H1 (cell line): ENCODE data around the gene YIF1B. TPM values are rescaled to one million over a fixed set of nuclear protein-coding genes. Genes with fewer than 3 reads are reported as not detected.
A peak's percentile ranks its signal among the peaks of the same experiment; 100 is the strongest.

Source experiments
- CTCF ChIA-PET: fragments of 300-600 bp; sonication (Branson Sonifier 250); formaldehyde crosslinking; loops from one replicate; lab custom pipeline; 2021; ENCODE audit not compliant: partially characterized antibody; lab: Charles Lee
- POLR2A ChIA-PET: fragments of 300-600 bp; sonication (Branson Sonifier 250); formaldehyde crosslinking; loops from one replicate; lab custom pipeline; 2021; ENCODE audit warnings: inconsistent platforms; ENCODE audit not compliant: partially characterized antibody; lab: Charles Lee
- DNase-seq, 2 experiments: peaks; one replicate each; pipeline versions ENCODE4 v3.0.0 to v3.0.0-alpha.2; 2010 to 2022; ENCODE audit warnings: low spot score in 2 of 2, low read depth in 1 of 2, mixed read lengths in 1 of 2
- FAIRE-seq: peaks from 2 replicates; lab custom pipeline; 2011; peaks lifted over from hg19 to GRCh38; lab: Jason Lieb, UNC
- H2AFZ ChIP-seq: 2 replicates; pipeline ENCODE4 v1.8.1; 2012; ENCODE audit warnings: low read length, inconsistent platforms
- H2AK5ac ChIP-seq: 2 replicates; pipeline ENCODE4 v1.6.1; 2013; ENCODE audit warnings: low read depth, low read length
- H2BK120ac ChIP-seq: replicated peaks from 2 replicates; pipeline ENCODE3; 2013; ENCODE audit warnings: low read depth, low read length, inconsistent platforms
- H2BK12ac ChIP-seq: 2 replicates; pipeline ENCODE4 v1.6.1; 2013; ENCODE audit warnings: low read depth, low read length
- H2BK15ac ChIP-seq: 2 replicates; pipeline ENCODE4 v1.6.1; 2013; ENCODE audit warnings: low read length
- H2BK20ac ChIP-seq: 2 replicates; pipeline ENCODE4 v1.6.1; 2013; ENCODE audit warnings: low read length
- H2BK5ac ChIP-seq: 2 replicates; pipeline ENCODE4 v1.6.1; 2013; ENCODE audit warnings: low read depth, low read length
- H3K14ac ChIP-seq: 2 replicates; pipeline ENCODE4 v1.6.1; 2013; ENCODE audit warnings: inconsistent platforms; ENCODE audit not compliant: insufficient read length
- H3K18ac ChIP-seq: 2 replicates; pipeline ENCODE4 v1.6.1; 2013; ENCODE audit warnings: low read length; ENCODE audit errors: extremely low read depth
- H3K23ac ChIP-seq: 2 replicates; pipeline ENCODE4 v1.6.1; 2013; ENCODE audit warnings: inconsistent platforms; ENCODE audit not compliant: insufficient read length
- H3K23me2 ChIP-seq: 2 replicates; pipeline ENCODE4 v1.6.1; 2013; ENCODE audit warnings: low read depth, low read length
- H3K27ac ChIP-seq: 2 replicates; pipeline ENCODE4 v1.6.1; 2011; ENCODE audit warnings: low read depth, low read length, inconsistent platforms
- H3K27me3 ChIP-seq, 4 experiments: replicated peaks in 1 of 4; 1 replicate in 1 of 4; 2 replicates in 3 of 4; pipeline versions ENCODE4 v1.6.1 to v1.8.1; 2011 to 2013; ENCODE audit warnings: low read length in 3 of 4, mild to moderate bottlenecking in 3 of 4, inconsistent platforms in 2 of 4, mixed read lengths in 2 of 4, moderate library complexity in 1 of 4; ENCODE audit not compliant: control insufficient read depth in 3 of 4, insufficient read depth in 3 of 4; ENCODE audit errors: extremely low read depth in 1 of 4
- H3K36me3 ChIP-seq, 4 experiments: 2 replicates each; pipeline versions ENCODE4 v1.6.1 to v1.8.1; 2011 to 2013; ENCODE audit warnings: mild to moderate bottlenecking in 4 of 4, low read length in 3 of 4, moderate library complexity in 2 of 4, control low read depth in 1 of 4, inconsistent platforms in 1 of 4; ENCODE audit not compliant: insufficient read depth in 4 of 4, control insufficient read depth in 2 of 4
- H3K4ac ChIP-seq: replicated peaks from 2 replicates; pipeline ENCODE3; 2013; ENCODE audit warnings: low read length, low read depth, mixed read lengths, inconsistent platforms; ENCODE audit not compliant: insufficient read length
- H3K4me1 ChIP-seq, 4 experiments: replicated peaks in 1 of 4; 1 replicate in 1 of 4; 2 replicates in 3 of 4; pipeline versions ENCODE4 v1.6.1 to v1.8.1; 2011 to 2013; ENCODE audit warnings: low read length in 3 of 4, inconsistent platforms in 2 of 4, mixed read lengths in 1 of 4; ENCODE audit not compliant: insufficient read depth in 4 of 4, control insufficient read depth in 3 of 4
- H3K4me2 ChIP-seq, 2 experiments: 2 replicates each; pipeline versions ENCODE4 v1.6.1 to v1.8.1; 2011 to 2013; ENCODE audit warnings: low read depth in 2 of 2, low read length in 2 of 2, control low read depth in 1 of 2, inconsistent platforms in 1 of 2, mild to moderate bottlenecking in 1 of 2; ENCODE audit not compliant: insufficient read depth in 1 of 2
- H3K4me3 ChIP-seq, 4 experiments: fragments of 200-600, 300-600 bp in 1 of 4; sonication (generic), shearing (Covaris generic), sonication (Bioruptor Twin) in 1 of 4; 2 replicates each; pipeline versions ENCODE4 v1.5.1 to v1.8.1; 2011 to 2016; ENCODE audit warnings: low read length in 4 of 4, low read depth in 3 of 4, control low read depth in 2 of 4, inconsistent platforms in 2 of 4, mild to moderate bottlenecking in 2 of 4, mixed read lengths in 1 of 4, moderate library complexity in 1 of 4; ENCODE audit not compliant: insufficient read depth in 2 of 4; ENCODE audit errors: extremely low read depth in 1 of 4
- H3K56ac ChIP-seq: replicated peaks from 2 replicates; pipeline ENCODE3; 2013; ENCODE audit warnings: low read depth, mild to moderate bottlenecking, mixed read lengths, low read length, inconsistent platforms; ENCODE audit not compliant: insufficient read length
- H3K79me1 ChIP-seq: 2 replicates; pipeline ENCODE4 v1.6.1; 2013; ENCODE audit warnings: low read depth, low read length, control low read depth
- H3K79me2 ChIP-seq, 2 experiments: 2 replicates each; pipeline versions ENCODE4 v1.6.1 to v1.8.1; 2012 to 2013; ENCODE audit warnings: low read length in 2 of 2, mild to moderate bottlenecking in 2 of 2, inconsistent platforms in 1 of 2; ENCODE audit not compliant: insufficient read depth in 2 of 2, control insufficient read depth in 1 of 2
- H3K9ac ChIP-seq, 4 experiments: replicated peaks in 1 of 4; 1 replicate in 1 of 4; 2 replicates in 3 of 4; pipeline versions ENCODE4 v1.6.1 to v1.8.1; 2011 to 2013; ENCODE audit warnings: low read depth in 3 of 4, low read length in 3 of 4, control low read depth in 2 of 4, mild to moderate bottlenecking in 2 of 4, moderate library complexity in 2 of 4, inconsistent platforms in 1 of 4; ENCODE audit errors: extremely low read depth in 1 of 4
- H3K9me3 ChIP-seq, 2 experiments: 2 replicates each; pipeline versions ENCODE4 v1.6.1 to v1.8.1; 2012 to 2013; ENCODE audit warnings: mild to moderate bottlenecking in 2 of 2, moderate library complexity in 2 of 2, control low read depth in 1 of 2, inconsistent platforms in 1 of 2, low read depth in 1 of 2, low read length in 1 of 2, mixed read lengths in 1 of 2; ENCODE audit not compliant: insufficient read depth in 2 of 2
- H4K20me1 ChIP-seq, 2 experiments: replicated peaks in 1 of 2; 2 replicates each; pipeline versions ENCODE3 to v1.8.1; 2011 to 2013; ENCODE audit warnings: inconsistent platforms in 2 of 2, low read length in 2 of 2, mild to moderate bottlenecking in 1 of 2; ENCODE audit not compliant: insufficient read depth in 2 of 2, control insufficient read depth in 1 of 2
- H4K5ac ChIP-seq: 2 replicates; pipeline ENCODE4 v1.6.1; 2013; ENCODE audit warnings: low read length, low read depth, mixed read lengths, inconsistent platforms; ENCODE audit not compliant: insufficient read length
- H4K8ac ChIP-seq: 2 replicates; pipeline ENCODE4 v1.8.0; 2013; ENCODE audit warnings: mild to moderate bottlenecking, moderate library complexity, low read length, inconsistent platforms; ENCODE audit not compliant: insufficient read depth; ENCODE audit errors: extremely low read depth
- H4K91ac ChIP-seq: replicated peaks from 2 replicates; pipeline ENCODE3; 2013; ENCODE audit warnings: low read length, mixed read lengths, inconsistent platforms; ENCODE audit not compliant: insufficient read length
- BACH1 ChIP-seq: IDR thresholded peaks from 2 replicates; pipeline ENCODE4 v1.6.1; 2012; ENCODE audit warnings: low read length, improper control_type of control experiment
- BRCA1 ChIP-seq: IDR thresholded peaks from 2 replicates; pipeline ENCODE4 v1.6.1; 2012; ENCODE audit warnings: low read depth, low read length, improper control_type of control experiment
- CBX8 ChIP-seq: fragments of 300-800, 300-1000 bp; sonication (generic); IDR thresholded peaks from 2 replicates; pipeline ENCODE4 v1.7.1; 2016; ENCODE audit warnings: low read depth, low read length, borderline replicate concordance
- EP300 ChIP-seq, 2 experiments: IDR thresholded peaks; 1 replicate in 1 of 2; 2 replicates in 1 of 2; pipeline ENCODE4 v1.6.1; 2011 to 2012; ENCODE audit warnings: low read depth in 2 of 2, low read length in 2 of 2, mild to moderate bottlenecking in 2 of 2, borderline replicate concordance in 1 of 2, inconsistent platforms in 1 of 2, moderate library complexity in 1 of 2
- KDM4A ChIP-seq: IDR thresholded peaks from one replicate; pipeline ENCODE4 v1.7.1; 2012; ENCODE audit warnings: low read depth, mild to moderate bottlenecking, moderate library complexity, low read length, inconsistent platforms; ENCODE audit not compliant: severe bottlenecking
- SIN3A ChIP-seq, 2 experiments: IDR thresholded peaks in 1 of 2; conservative IDR thresholded peaks in 1 of 2; 2 replicates each; pipeline ENCODE4 v1.6.1; 2011 to 2012; ENCODE audit warnings: low read length in 2 of 2, improper control_type of control experiment in 1 of 2, low read depth in 1 of 2, mild to moderate bottlenecking in 1 of 2
- SP2 ChIP-seq: IDR thresholded peaks from 2 replicates; pipeline ENCODE4 v1.6.1; 2012; ENCODE audit warnings: mild to moderate bottlenecking, low read length, inconsistent platforms
- TAF1 ChIP-seq: IDR thresholded peaks from 2 replicates; pipeline ENCODE4 v1.6.1; 2011; ENCODE audit warnings: mild to moderate bottlenecking, low read depth, low read length
- TAF7 ChIP-seq: optimal IDR thresholded peaks from 2 replicates; pipeline ENCODE3; 2011; ENCODE audit warnings: low read depth, mild to moderate bottlenecking, inconsistent platforms, low read length, moderate library complexity, borderline replicate concordance
- TBP ChIP-seq: IDR thresholded peaks from 2 replicates; pipeline ENCODE4 v1.6.1; 2011; ENCODE audit warnings: low read depth, low read length, improper control_type of control experiment
- TCF12 ChIP-seq: IDR thresholded peaks from 2 replicates; pipeline ENCODE4 v1.6.1; 2011; ENCODE audit warnings: low read depth, mild to moderate bottlenecking, low read length
- WGBS, 2 experiments: shearing (Covaris generic) in 1 of 2; methylation state at CpG; one replicate each; pipeline versions ENCODE4 v1.1.6 to v1.1.7; 2013 to 2015; ENCODE audit warnings: low lambda C conversion rate in 2 of 2, mixed read lengths in 2 of 2, inconsistent platforms in 1 of 2, low coverage in 1 of 2, missing lambda C conversion rate in 1 of 2; ENCODE audit not compliant: insufficient replicate concordance in 2 of 2, insufficient coverage in 1 of 2, insufficient read length in 1 of 2; ENCODE audit errors: extremely low coverage in 1 of 2, missing lambda C conversion rate in 1 of 2; 5-methylcytosine and 5-hydroxymethylcytosine counted together
- polyA plus RNA-seq, 7 experiments: library from polyadenylated mRNA; depleted of rRNA in 3 of 7; stranded (reverse) in 5 of 7; unstranded in 2 of 7; fragments of >200 nt in 5 of 7; fragments of 200-250 nt in 2 of 7; gene quantifications; 1 replicate in 5 of 7; 2 replicates in 1 of 7; 4 replicates in 1 of 7; pipeline versions ENCODE4 v1.2.1 to v1.2.3, GENCODE V29; 2011 to 2013; ENCODE audit warnings: missing spikeins in 2 of 7, mixed read lengths in 2 of 7
- total RNA-seq: library from RNA; stranded (reverse); fragmentation: NEBNext Ultra II Directional; extraction: Animal tissue kit (Norgen Biotek cat#: 25700); gene quantifications from 2 replicates; pipeline ENCODE4 v1.2.1, GENCODE V29; 2021

The YIF1B gene
- total and polyA plus RNA-seq, 2 of the 8 experiments (the other 6 are each of a cell fraction or from before 2014, with no cell fraction given) = 89.6 to 305 TPM

DNA sequence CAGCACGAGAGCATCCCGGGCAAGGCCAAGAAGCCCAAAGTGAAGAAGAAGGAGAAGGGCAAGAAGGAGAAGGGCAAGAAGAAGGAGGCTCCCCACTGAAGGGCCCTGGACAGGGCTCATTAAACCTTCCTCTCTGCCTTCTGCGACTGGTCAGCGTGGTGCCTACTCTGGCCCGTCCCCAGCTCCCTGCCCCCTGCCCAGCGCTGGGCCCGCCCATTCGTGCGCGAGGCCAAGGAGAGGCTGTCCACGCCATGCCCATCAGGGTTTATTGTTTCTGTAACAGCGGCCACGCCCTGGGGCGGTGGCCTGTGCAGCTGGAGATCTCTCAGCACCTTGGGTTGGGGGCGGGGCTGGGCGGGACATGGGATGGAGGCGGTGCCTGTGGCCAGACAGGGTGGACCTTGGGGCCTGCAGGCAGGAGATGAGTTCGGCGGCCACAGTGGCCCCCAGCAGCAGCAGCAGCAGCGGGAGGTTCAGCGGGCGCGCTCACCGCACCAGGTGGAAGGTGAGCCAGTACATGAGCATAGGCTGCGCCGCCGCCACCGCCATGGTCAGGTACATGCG is 10.8 kb downstream of the YIF1B start:
- no peaks in the 10 kb centered on the region; a peak in 2 of 7 replicates for H3K27me3 ChIP-seq
- peak overlapping the region; percentile 68 for H4K91ac ChIP-seq
- H3K4me3 ChIP-seq = peak overlapping the region; percentile 29 to 59 (median 50)
- H3K14ac ChIP-seq = no peak overlapping the region
- no peak overlapping the region for H2BK15ac ChIP-seq
- H2BK12ac ChIP-seq = peak overlapping the region; percentile 77; the same call in 1 of the 2 replicates
- no peaks in the 10 kb centered on the region; the same call in 1 of the 2 replicates for H3K79me1 ChIP-seq
- H3K9me3 ChIP-seq = no peaks in the 10 kb centered on the region
- peak overlapping the region in 1 of 4 experiments; percentile 33; a peak in 2 of 7 replicates for H3K9ac ChIP-seq
- WGBS, 2 experiments = 8% methylated on average over 18 of the region's 29 CpGs; no CpG with 5 or more reads in 1 of the 2 experiments
- peak overlapping the region; percentile 90 for H2BK5ac ChIP-seq
- 0 out of 2 replicates have a peak overlapping the region, but pooled peaks have one; percentile 37 for H3K27ac ChIP-seq
- peak overlapping the region; percentile 81 for H4K8ac ChIP-seq
- H3K18ac ChIP-seq = peak overlapping the region; percentile 34; the same call in 1 of the 2 replicates
- peak overlapping the region; percentile 82 to 90 for H3K4me2 ChIP-seq
- no peaks in the 10 kb centered on the region for H3K79me2 ChIP-seq
- H2BK120ac ChIP-seq = no peak overlapping the region
- FAIRE-seq = no peak
- no peak overlapping the region for H2AFZ ChIP-seq
- peaks cover 4 to 14% of the 10 kb centered on the region in 2 experiments for H4K20me1 ChIP-seq
- H3K23me2 ChIP-seq = peaks cover 8% of the 10 kb centered on the region; the same call in 1 of the 2 replicates
- H3K23ac ChIP-seq = no peak overlapping the region
- no peak overlapping the region for H4K5ac ChIP-seq
- H3K56ac ChIP-seq = no peak overlapping the region
- ChIA-PET CTCF (interaction anchor here (1.2 to 2.8 kb wide), 7 partner anchors 8 to 170 kb away, joined by 3 to 13 read pairs (median 4); partner anchors contain the start of genes CATSPERG and KCNK6), POLR2A (interaction anchor here (0.6 to 5.0 kb wide), 14 partner anchors 9 to 96 kb away, joined by 3 to 34 read pairs (median 4); partner anchors contain the start of genes KCNK6, PPP1R14A and YIF1B)
- no peak overlapping the region for H2BK20ac ChIP-seq
- no peak overlapping the region for H3K4ac ChIP-seq
- peaks cover 0 to 18% (median 9%) of the 10 kb centered on the region in 4 experiments; a peak in 5 of 8 replicates for H3K36me3 ChIP-seq
- no peak overlapping the region for H2AK5ac ChIP-seq
- DNase-seq = peak; percentile 83 to 85
- H3K4me1 ChIP-seq = peaks cover 2 to 14% (median 6%) of the 10 kb centered on the region in 4 experiments; a peak in 6 of 7 replicates
- peak; percentile 18; the same call in 1 of the 2 replicates for TF ChIP-seq TBP
- no peak for TF ChIP-seq SP2
- peak in 1 of 2 experiments; percentile 72; a peak in 2 of 4 replicates for TF ChIP-seq SIN3A (conservative IDR thresholded peaks at IDR 0.05 in 1 of 2, IDR thresholded peaks at IDR 0.05 in 1 of 2; ENCODE audit: low read depth in 1 of 2, low read length in 2 of 2)
- TF ChIP-seq BRCA1 = no peak
- TF ChIP-seq TAF7 = peak; percentile 39
- TF ChIP-seq EP300 (IDR thresholded peaks at IDR 0.05; ENCODE audit: borderline replicate concordance in 1 of 2, low read depth in 2 of 2, low read length in 2 of 2) = no peak
- peak; percentile 46 for TF ChIP-seq KDM4A
- no peak for TF ChIP-seq TCF12
- no peak for TF ChIP-seq BACH1
- no peak for TF ChIP-seq CBX8
- peak; percentile 48; the same call in 1 of the 2 replicates for TF ChIP-seq TAF1
